Measurements from ENCODE around the gene BMERB1.

GRCh38 chr16:15602285-15603044, 168.1 kb downstream of the BMERB1 start:
- TF ChIP-seq GATA2 (IDR thresholded peaks at IDR 0.05; ENCODE audit: low read depth, low read length) = no peak
- no peak for TF ChIP-seq GATA3 (IDR thresholded peaks at IDR 0.05; ENCODE audit: low read depth, low read length)

All from SH-SY5Y (cell line).